GM19240 (cell line): Measurements from ENCODE around the gene CUTC.
"Not testable (repeated sequence)": the region's sequence is repeated elsewhere in the genome, so short reads cannot be mapped to it uniquely, and the experiment has no call there.

ENCODE experiments used
- DNase-seq: peaks from one replicate; pipeline ENCODE4 v3.0.0; 2011; ENCODE audit warnings: low spot score; ENCODE audit not compliant: insufficient read length

Gene CUTC

DNA sequence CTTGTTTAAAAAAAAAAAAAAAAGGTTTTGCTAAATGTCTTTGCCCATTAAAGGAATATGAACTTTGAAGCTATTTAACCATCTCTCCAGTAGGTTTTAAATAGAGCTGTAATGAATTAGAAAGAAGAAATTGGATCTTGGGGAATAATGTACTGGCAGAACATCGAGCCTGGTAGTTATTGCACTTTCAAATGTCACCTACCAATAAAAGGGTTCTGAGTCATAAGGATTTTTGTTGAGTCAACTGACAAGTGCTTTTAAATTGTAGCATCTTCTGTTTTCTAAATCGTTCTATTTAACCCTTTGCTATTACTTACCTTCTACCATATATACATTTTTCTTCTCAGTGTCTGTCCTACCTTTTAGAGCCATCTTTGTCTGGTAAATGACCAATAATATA is 10.7 kb downstream of the CUTC start:
- no peak for DNase-seq

DNA sequence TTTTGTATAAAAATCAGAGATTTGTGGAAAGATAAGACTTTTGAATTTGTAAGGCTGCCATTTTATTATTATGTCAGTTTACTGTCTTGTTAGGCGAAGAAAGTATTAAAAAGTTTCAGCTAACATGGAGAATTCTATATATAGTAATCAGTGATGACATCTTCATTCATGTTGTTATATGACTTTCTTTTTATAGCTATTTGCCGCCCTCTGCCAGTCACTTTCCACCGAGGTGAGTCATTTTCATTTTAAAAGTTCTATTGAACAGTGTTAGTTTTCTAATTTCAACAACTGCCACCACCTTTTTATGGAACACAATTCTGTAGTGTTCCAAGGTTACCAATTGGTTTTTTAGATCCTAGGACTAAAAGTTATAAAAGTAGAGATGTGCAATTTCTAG is 11.8 kb downstream of the CUTC start:
- no peak for DNase-seq

DNA sequence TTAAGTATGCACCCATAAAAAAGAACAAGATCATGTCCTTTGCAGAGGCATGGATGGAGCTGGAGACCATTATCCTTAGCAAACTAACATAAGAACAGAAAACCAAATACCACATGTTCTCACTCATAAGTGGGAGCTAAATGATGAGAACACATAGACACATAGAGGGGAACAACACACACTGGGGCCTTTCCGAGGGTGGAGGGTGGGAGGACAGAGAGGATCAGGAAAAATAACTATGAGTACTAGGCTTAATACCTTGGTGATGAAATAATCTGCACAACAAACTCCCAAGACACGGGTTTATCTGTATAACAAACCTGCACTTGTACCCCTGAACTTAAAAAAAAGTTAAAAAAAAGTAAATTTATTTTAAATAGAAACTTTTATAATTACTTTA is 14.1 kb downstream of the CUTC start:
- not testable (repeated sequence) for DNase-seq

DNA sequence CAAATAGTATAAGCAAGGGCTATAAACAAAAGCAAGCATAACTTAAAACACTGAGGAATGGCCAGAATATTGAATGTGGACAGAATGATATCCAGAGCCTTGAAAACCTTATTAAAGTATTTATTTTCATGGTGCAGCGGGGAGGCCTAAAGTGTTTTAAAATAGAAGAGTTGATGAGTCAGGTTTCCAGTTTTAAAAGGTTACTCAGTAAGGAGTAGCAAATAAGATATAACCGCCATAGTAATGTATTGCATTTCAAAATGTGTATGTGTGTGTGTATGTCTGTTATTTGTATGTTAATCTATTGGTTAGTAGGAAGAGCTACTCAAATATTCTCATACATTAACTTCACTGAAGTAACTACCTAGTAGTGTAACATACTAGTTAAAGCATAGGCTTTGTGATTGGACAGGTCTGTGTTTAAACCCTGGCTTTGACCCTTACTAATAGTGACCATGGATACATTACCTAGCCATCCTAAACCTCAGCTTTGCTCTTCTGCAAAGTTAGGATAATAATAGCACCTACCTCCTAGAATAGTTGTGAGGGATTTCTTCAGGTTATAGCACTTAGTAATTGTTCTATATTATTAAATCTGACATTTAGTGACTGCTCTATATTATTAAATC is 16.9 kb downstream of the CUTC start:
- DNase-seq: no peak

DNA sequence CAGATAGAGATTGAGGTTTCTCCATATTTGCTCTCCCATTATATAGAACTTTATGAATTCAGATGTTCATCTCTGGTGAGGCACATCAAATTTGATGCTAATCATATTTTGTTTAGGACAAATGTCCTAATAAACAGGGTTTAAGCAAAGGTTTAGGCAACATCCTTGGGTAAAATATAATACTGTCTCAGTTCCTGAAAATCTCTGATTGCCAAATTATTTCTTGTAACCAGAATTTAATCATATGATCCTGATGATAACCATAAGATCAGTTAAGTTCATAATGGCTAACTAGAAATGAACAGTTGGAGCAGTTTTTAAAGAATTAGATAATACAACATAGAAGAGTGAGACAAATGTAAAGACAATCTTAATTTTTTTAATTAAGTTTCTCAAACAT is 18.6 kb downstream of the CUTC start:
- DNase-seq: no peak

DNA sequence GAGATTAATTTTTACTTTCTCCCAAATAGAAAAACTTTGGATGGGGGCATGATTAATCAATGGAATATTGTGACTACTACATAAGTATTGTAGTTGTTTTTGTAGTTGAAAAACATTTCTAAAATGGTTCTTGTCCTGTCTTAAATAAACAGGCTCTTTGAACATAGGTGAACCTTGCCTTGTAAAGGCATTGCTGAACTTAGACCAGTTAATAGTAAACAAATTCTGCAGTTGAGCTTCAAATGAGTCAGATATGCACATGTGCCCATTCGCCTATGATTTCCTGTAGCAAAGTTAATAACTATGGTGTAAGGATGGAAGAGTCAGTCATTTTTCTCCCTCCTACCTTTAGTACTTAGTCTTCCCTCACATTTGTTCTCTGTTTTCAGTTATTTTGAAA is 22.6 kb downstream of the CUTC start:
- DNase-seq: no peak

- no peak for DNase-seq
These were observed 24.1 kb downstream of the CUTC start for GRCh38 chr10:99756159-99756558.

DNA sequence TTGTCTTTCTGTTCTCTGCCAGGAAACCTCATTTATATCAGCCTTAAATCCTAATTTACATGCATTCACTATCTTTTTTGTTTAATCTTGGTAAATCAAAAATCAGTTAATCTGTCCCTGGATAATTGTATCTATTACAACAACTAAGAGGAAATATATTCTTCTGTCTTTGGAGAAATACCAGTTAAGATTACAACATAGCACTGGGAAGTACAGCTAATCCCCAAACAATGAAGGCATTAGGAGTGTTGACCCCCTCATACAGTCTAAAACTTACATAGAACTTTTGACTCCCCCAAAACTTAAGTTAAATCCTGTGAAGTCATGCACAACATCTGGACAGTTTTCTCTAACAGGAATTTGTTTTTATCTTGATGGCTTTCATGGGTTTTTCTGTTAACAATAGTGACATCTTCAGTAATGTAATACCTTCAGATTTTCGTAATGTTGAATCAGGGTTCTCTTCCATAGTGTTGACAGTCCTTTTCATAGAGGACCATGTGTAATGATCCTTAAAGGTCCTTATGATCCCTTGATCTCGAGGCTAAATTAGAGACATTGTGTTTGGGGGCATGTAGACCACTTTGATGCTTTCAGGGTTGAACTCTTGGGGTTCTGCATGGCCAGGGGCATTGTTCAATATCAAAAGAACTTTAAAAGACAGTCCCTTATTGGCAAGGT is 26.3 kb downstream of the CUTC start:
- no peak for DNase-seq

GRCh38 chr10:99760321-99760720 is 28.3 kb downstream of the CUTC start:
- DNase-seq: no peak

DNA sequence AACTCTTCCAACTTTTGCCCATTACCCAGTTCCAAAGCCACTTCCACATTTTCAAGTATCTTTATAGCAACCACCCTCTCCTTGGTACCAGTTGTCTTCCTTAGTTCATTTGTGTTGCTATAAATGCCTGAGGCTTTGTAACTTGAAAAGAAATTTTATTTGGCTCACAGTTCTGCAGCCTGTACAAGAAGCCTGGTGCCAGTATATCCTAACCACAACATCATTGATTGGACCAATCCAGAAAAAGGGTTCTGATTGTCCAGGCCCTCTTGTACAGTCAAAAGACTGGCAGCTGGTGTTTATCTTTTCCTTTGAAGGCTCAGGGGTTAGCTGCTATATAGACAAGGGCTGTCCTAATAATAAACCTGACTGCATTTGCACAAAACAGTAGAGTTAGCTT is 29.3 kb downstream of the CUTC start:
- DNase-seq: no peak

DNA sequence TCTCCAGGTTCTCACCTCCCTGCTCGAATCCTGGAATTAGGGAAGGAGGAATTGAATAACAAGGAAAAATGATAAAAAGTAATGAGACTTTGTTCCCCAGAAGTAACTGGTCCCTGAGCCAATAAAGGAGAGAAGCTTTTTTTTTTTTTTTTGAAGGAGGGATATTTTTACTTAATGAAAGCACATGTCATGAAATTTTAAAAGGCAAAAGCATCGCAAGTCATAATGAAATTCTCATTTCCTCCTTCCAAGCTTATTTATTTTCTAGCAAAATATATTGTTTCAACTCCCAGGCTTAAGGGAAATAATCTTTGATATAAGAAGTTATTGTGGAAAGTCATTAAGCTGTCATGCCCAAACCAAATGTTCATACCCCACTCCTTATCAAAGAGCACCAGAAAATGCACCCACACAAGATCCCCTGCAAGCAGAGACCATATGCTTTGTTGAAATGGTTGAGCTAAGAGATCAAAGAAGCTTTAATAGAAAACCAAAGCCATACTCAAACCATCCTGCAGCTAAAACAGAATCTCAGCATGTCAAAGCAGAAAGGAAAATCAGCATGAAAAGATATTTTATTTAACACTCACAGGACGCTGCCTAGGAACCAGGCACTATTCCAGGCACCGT is 33.8 kb downstream of the CUTC start:
- no peak for DNase-seq

GRCh38 chr10:99766302-99766681 is 34.3 kb downstream of the CUTC start:
- DNase-seq: no peak

DNA sequence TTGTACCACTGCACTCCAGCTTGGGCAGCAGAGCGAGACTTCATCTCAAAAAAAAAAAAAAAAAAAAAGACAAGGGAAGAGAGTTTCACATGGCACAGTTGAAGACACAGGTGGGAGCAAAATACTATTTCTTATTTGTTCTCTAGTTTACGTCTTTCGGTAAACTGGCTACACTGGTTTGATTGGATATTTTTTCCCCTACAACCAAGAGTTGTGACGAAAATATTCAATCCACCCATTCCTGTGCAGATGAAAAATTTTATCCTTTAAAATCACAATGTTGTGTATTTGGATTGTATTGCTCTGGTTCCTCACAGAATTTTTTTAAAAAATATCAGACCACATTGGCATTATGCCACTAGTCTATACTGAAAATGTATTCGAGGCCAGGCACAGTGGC is 35.9 kb downstream of the CUTC start:
- DNase-seq: no peak

DNA sequence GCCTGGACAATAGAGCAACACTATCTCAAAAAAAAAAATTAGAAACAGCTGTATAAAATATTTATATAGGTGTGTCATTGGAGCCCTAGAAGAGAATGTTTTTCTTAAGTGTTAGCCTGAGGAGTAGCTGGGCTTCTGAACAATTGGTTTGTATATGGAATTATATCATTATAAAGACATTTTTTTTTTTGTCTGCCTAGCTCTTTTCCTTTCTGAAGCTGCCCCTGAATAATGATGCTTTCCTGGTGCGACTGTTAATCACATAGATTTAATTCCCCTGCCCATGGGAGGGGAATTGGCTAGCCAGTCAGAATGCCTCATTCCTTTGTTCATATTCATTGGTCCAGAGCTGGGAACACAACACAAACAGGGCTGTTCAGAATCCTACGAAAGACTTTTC is 36.5 kb downstream of the CUTC start:
- no peak for DNase-seq

DNA sequence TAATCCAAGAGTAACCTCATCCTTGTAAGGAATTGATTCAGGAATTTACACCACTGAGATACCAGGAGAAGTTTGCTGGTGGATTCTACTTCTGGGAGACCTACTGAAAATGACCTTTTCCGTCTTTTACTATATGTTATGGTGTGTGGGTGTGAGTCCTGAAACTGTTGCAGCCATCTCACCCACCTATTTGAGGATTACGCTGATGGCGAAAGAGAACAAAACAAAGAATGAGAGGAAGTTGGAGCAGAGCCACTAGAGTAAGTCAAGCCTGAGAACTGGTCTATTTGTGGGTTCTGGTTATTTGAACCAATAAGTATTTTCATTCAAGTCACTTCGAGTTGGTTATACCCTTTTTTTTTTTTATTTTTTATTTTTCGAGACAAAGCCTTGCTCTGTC is 37.7 kb downstream of the CUTC start:
- DNase-seq: no peak

DNA sequence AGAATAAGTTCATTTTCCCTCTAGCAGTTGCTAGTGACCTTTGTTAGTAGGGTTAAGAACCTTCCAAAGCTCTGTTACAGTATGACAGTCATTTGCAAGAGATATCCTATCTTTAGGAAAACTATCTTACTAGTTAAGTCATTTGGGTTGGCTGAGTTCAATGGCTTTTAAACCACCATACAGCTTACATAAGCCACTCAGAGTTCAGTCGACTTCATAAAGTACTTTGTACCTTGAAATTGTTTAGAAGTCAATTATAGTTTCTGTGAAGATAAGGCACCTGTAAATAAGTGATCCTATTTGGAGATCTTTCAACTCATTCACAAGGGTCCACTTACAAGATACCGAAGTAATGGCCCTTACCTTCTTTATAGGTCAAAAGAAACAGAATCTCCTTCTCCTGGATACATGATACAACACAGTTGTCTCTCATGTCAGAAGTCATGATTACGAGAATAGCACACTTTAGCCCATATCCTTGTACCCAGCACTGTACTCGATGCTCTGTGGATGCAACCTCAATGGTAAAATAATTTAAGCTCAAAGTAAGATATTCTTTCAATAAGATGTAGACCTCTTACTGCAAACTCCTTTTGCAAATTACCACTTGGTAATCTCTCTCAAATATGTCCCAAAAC is 38.5 kb downstream of the CUTC start:
- no peak for DNase-seq

DNA sequence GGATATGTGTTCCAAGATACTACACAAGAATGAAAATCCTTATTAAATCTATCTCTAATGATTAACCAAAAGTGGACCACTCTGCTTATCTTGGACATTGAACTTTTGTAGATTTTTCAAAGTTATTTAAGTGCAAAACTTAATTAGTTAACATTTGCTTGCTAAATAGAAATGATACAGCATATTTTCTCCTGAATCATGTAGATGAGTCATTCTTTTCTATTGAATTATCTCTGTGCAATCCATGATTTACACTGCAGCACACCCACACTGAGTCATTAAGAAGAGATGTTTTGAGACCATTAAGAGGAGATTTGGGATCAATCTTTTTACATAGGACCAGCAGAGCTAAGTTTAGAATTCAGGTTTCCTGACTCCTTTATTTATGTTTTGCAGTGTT is 43.8 kb downstream of the CUTC start:
- DNase-seq: no peak

DNA sequence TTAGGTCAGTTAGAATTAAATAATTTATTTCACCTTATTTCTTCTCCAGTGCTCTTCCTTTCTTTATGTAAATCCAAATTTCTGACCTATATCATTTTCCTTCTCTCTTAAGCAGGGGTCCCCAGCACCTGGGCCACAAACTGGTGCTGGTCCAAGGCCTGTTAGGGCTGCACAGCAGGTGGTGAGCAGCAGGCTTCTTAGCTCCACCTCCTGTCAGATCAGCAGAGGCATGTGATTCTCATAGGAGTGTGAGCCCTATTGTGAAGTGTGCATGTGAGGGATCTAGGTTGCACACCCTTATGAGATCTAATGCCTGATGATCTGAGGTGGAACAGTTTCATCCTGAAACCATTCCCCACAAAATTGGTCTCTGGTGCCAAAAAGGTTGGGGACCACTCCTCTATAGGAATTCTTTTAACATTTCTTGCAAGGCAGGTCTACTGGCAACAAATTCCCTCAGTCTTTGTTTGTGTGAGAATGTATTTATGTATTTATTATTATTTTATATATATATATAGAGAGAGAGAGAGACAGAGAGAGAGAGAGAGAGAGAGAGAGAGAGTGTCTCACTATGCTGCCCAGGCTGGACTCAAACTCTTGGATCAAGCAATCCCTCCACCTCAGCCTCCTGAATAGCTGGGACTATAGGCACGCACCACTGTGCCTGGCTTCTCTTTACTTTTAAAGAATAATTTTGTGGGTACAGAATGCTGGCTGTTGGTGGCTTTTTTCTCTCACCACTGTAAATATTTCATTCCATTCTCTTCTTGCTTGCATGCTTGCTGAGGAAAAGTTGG is 46.1 kb downstream of the CUTC start:
- no peak for DNase-seq

DNA sequence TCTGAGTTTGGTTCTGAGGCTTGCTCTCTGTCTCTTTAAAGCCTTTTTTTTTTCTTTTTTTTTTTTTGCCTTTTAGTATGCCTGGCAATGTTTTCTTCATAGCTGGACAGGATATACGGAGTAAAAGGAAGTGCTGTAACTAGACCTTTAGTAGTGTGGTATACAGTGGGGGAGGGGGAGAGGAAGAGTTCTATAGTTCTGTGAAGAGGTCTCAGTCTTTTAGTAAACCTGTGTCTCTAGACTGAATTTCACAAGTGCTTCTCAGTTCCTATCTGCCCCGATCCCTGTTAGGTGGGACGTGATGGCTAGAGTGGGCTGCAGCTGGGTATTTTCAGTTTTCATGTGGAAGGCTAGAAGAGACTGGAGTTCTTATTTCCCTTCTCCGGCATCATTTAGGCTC is 47.3 kb downstream of the CUTC start:
- no peak for DNase-seq

DNA sequence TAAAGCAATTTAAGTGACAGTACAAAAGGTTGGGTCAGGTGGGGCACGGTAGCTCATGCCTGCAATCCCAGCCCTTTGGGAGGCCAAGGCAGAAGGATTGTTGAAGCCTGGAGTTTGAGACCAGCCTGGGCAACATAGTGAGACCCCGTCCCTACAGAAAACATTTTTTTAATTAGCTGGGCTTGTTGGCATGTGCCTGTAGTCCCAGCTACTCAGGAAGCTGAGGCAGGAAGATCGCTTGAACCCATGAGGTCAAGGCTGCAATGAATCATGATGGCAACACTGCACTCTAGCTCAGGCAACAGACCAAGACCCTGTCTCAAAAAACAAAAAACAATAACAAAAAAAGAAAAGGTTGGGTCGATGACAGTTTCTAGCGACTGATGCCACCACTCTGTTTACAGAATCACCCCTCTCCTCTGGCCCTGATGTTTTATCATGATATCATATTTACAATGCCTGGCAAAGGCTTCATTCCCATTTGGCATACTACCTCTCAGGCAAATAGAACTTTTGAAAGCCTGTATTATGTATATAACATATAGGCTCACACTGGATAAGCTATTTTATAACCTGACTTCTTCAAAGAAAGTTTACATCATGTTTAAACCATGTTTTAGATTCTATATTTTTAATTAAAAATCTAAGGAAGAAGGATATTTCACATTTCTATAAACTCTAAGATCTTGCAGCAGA is 49.8 kb downstream of the CUTC start:
- no peak for DNase-seq
